Esophagus muscularis mucosa (tissue), 4 donors: ENCODE data around the gene MYLK. TPM values are rescaled to one million over a fixed set of nuclear protein-coding genes. Genes with fewer than 3 reads are reported as not detected.

ENCODE experiments used
- DNase-seq: peaks from one replicate; pipeline ENCODE4 v3.0.0-alpha.2; 2017; ENCODE audit errors: extremely low spot score
- H3K27ac ChIP-seq, 4 donors: fragments of 200-600 bp; sonication (generic); replicated peaks in 1 of 4; 1 replicate in 3 of 4; 2 replicates in 1 of 4; pipeline ENCODE4 v1.5.1; 2016 to 2019; ENCODE audit warnings: mild to moderate bottlenecking in 1 of 4
- H3K27me3 ChIP-seq, 4 donors: fragments of 200-600 bp; sonication (generic); one replicate each; pipeline versions ENCODE4 v1.5.1 to v1.6.0; 2016 to 2019
- H3K36me3 ChIP-seq, 4 donors: fragments of 200-600 bp; sonication (generic); one replicate each; pipeline ENCODE4 v1.5.1; 2016 to 2019
- H3K4me1 ChIP-seq, 4 donors: fragments of 200-600 bp; sonication (generic); one replicate each; pipeline ENCODE4 v1.5.1; 2016 to 2019
- H3K4me3 ChIP-seq, 4 donors: fragments of 200-600 bp; sonication (generic); 1 replicate in 2 of 4; 2 replicates in 2 of 4; pipeline ENCODE4 v1.5.1; 2016 to 2019; ENCODE audit warnings: mild to moderate bottlenecking in 4 of 4, moderate library complexity in 1 of 4
- H3K9me3 ChIP-seq, 4 donors: fragments of 200-600 bp; sonication (generic); 1 replicate in 3 of 4; 2 replicates in 1 of 4; pipeline ENCODE4 v1.5.1; 2016 to 2019
- EP300 ChIP-seq: sonication (generic); formaldehyde crosslinking; IDR thresholded peaks from one replicate; pipeline ENCODE4 v1.6.1; 2017; ENCODE audit warnings: antibody characterized with exemption
- POLR2A ChIP-seq: fragments of 450-650 bp; IDR thresholded peaks from one replicate; pipeline ENCODE4 v1.6.1; 2017; ENCODE audit warnings: antibody characterized with exemption, moderate library complexity, mild to moderate bottlenecking, low read depth
- POLR2AphosphoS5 ChIP-seq, 2 donors: sonication (generic); formaldehyde crosslinking; IDR thresholded peaks; one replicate each; pipeline ENCODE4 v1.6.1; 2017; ENCODE audit warnings: antibody characterized with exemption in 2 of 2
- WGBS: methylation state at CpG from one replicate; pipeline ENCODE4 v1.1.5; 2018; 5-methylcytosine and 5-hydroxymethylcytosine counted together
- intact Hi-C: fragments of 100-400 bp; cut with DNase I; formaldehyde crosslinking; loops from one replicate; pipeline ENCODE4 v1.15.1; 2023
- total RNA-seq, 4 donors: library from RNA; depleted of rRNA; stranded (reverse); fragments of >200 nt; gene quantifications; one replicate each; pipeline versions ENCODE4 v1.1.0 to v1.2.1, GENCODE V29; 2016
- TF ChIP-seq, protein P1 (sequence below), 3 experiments: fragments of 200-600 bp in 2 of 3; fragments of 450-650 bp in 1 of 3; sonication (generic) in 2 of 3; IDR thresholded peaks; one replicate each; pipeline ENCODE4 v1.5.1; 2017 to 2019; ENCODE audit warnings: antibody characterized with exemption in 3 of 3, mild to moderate bottlenecking in 2 of 3, moderate library complexity in 1 of 3

Gene MYLK
- total RNA-seq, 4 donors from 2014 or later: 1,983 to 3,208 (median 2,554) TPM

DNA sequence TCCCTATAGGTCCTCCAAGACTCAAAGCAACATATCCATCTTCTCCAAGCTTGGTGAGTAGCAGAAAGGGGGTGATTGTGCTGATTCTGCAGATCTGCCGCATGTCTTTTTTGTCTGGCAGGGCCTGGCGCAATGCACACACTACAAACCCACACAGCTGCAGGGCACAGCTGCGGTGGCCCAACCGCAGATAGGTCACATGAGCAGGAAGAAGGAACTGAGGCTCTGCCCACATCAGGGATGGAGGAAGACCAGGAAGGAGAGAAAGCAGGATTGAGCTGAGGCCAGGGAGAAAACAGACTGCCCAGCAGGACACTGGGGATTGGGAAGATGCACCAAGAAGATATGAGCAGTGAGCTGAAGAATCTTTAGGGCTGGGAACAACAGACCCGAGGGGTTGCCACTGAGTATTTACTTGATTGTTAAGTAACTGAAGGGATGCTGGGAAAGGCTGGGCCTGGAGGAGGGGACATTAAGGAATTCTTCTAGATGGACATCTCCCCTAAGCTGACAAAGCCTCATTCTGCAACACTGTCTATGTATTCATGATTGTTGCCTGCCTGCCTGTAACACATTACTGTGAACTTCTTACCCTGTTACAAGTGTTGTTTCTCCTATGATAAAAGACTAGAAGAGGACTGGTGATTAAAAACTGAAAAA is 126.7 kb downstream of the MYLK start:
- peak overlapping the region; percentile 13 to 57 (median 28) for H3K27ac ChIP-seq
- intact Hi-C loops: loop anchor here (10.0 kb wide), 1 partner anchor 127 kb away; the partner anchor contains the start of gene MYLK
- no peaks in the 10 kb centered on the region for H3K9me3 ChIP-seq
- H3K4me1 ChIP-seq: peaks cover 6 to 61% (median 45%) of the 10 kb centered on the region in 4 donors
- 67% methylated on average over 5 of the region's 5 CpGs for WGBS
- no peak for DNase-seq
- no peaks in the 10 kb centered on the region for H3K27me3 ChIP-seq
- TF ChIP-seq POLR2AphosphoS5 (IDR thresholded peaks at IDR 0.05) (peak; percentile 29 to 47), POLR2A (no peak)
- no peak overlapping the region for H3K4me3 ChIP-seq
- H3K36me3 ChIP-seq: no peaks in the 10 kb centered on the region

GRCh38 chr3:123755501-123755900 is 128.6 kb downstream of the MYLK start:
- H3K27ac ChIP-seq: peak overlapping the region; percentile 20 to 64 (median 55)
- H3K4me3 ChIP-seq: no peak overlapping the region
- intact Hi-C loops: loop anchor here (10.0 kb wide), 1 partner anchor 129 kb away; the partner anchor contains the start of gene MYLK
- H3K4me1 ChIP-seq: peaks cover 14 to 75% (median 58%) of the 10 kb centered on the region in 4 donors
- DNase-seq: peak; percentile 47
- H3K27me3 ChIP-seq: no peaks in the 10 kb centered on the region
- TF ChIP-seq EP300 (no peak), POLR2A (no peak), POLR2AphosphoS5 (IDR thresholded peaks at IDR 0.05) (no peak)
- TF ChIP-seq, protein P1, sequence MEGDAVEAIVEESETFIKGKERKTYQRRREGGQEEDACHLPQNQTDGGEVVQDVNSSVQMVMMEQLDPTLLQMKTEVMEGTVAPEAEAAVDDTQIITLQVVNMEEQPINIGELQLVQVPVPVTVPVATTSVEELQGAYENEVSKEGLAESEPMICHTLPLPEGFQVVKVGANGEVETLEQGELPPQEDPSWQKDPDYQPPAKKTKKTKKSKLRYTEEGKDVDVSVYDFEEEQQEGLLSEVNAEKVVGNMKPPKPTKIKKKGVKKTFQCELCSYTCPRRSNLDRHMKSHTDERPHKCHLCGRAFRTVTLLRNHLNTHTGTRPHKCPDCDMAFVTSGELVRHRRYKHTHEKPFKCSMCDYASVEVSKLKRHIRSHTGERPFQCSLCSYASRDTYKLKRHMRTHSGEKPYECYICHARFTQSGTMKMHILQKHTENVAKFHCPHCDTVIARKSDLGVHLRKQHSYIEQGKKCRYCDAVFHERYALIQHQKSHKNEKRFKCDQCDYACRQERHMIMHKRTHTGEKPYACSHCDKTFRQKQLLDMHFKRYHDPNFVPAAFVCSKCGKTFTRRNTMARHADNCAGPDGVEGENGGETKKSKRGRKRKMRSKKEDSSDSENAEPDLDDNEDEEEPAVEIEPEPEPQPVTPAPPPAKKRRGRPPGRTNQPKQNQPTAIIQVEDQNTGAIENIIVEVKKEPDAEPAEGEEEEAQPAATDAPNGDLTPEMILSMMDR (IDR thresholded peaks at IDR 0.05): no peak
- 67% methylated on average over 2 of the region's 2 CpGs for WGBS
- no peaks in the 10 kb centered on the region for H3K9me3 ChIP-seq
- no peaks in the 10 kb centered on the region for H3K36me3 ChIP-seq

GRCh38 chr3:123755085-123755484 is 129.0 kb downstream of the MYLK start:
- TF ChIP-seq EP300: no peak
- TF ChIP-seq POLR2A: no peak
- TF ChIP-seq POLR2AphosphoS5 (IDR thresholded peaks at IDR 0.05): no peak
- TF ChIP-seq, protein P1 (IDR thresholded peaks at IDR 0.05): no peak
- Histone ChIP-seq H3K27me3 (no peaks in the 10 kb centered on the region), H3K36me3 (no peaks in the 10 kb centered on the region), H3K4me1 (peaks cover 19 to 79% (median 62%) of the 10 kb centered on the region in 4 donors), H3K27ac (peak overlapping the region; percentile 20 to 64 (median 55)), H3K9me3 (no peaks in the 10 kb centered on the region), H3K4me3 (no peak overlapping the region)
- DNase-seq: peak; percentile 55
- intact Hi-C loops: loop anchor here (10.0 kb wide), 1 partner anchor 130 kb away; the partner anchor contains the start of gene MYLK
- 79% methylated on average over 3 of the region's 3 CpGs for WGBS

DNA sequence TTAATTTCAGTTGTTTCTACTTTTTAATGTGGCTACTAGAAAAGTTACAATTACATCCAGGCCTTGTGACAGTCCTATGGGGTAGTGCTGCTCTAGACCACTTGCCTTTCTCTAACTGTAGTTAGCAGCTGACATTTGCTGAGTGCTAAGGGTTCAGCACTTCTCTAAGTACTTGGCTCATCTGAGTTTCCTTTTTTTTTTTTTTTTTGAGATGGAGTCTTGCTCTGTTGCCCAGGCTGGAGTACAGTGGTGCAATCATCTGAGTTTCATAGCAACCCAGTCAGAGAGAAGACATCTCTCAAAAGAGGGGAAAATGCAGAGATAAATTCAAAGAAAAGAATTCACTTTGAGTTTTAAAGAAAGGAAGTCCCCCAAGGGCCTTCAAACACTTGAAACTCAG is 130.8 kb downstream of the MYLK start:
- intact Hi-C loops: loop anchor here (10.0 kb wide), 1 partner anchor 132 kb away; the partner anchor contains the start of gene MYLK
- peaks cover 23 to 78% (median 57%) of the 10 kb centered on the region in 4 donors for H3K4me1 ChIP-seq
- peak overlapping the region in 2 of 4 donors; percentile 51 to 61 for H3K27ac ChIP-seq
- DNase-seq: no peak
- no peaks in the 10 kb centered on the region for H3K36me3 ChIP-seq
- TF ChIP-seq POLR2A (no peak), POLR2AphosphoS5 (IDR thresholded peaks at IDR 0.05) (no peak), EP300 (no peak)
- TF ChIP-seq, protein P1 (IDR thresholded peaks at IDR 0.05): no peak
- H3K27me3 ChIP-seq: no peaks in the 10 kb centered on the region
- no peaks in the 10 kb centered on the region for H3K9me3 ChIP-seq
- no peak overlapping the region for H3K4me3 ChIP-seq

GRCh38 chr3:123752228-123752627 is 131.9 kb downstream of the MYLK start:
- peaks cover 17 to 69% (median 50%) of the 10 kb centered on the region in 4 donors for H3K4me1 ChIP-seq
- TF ChIP-seq, protein P1 (IDR thresholded peaks at IDR 0.05): no peak
- TF ChIP-seq POLR2AphosphoS5 (IDR thresholded peaks at IDR 0.05): no peak
- TF ChIP-seq POLR2A: no peak
- no peak for TF ChIP-seq EP300
- intact Hi-C loops: loop anchor here (10.0 kb wide), 1 partner anchor 133 kb away; the partner anchor contains the start of gene MYLK
- H3K9me3 ChIP-seq: no peaks in the 10 kb centered on the region
- no peaks in the 10 kb centered on the region for H3K36me3 ChIP-seq
- 95% methylated on average over 6 of the region's 8 CpGs for WGBS
- H3K27ac ChIP-seq: peak overlapping the region in 3 of 4 donors; percentile 2 to 61 (median 51)
- DNase-seq: peak; percentile 87
- no peak overlapping the region for H3K4me3 ChIP-seq
- H3K27me3 ChIP-seq: no peaks in the 10 kb centered on the region
